ENCODE results near the gene PCK2. TPM values are rescaled to one million over a fixed set of nuclear protein-coding genes. Genes with fewer than 3 reads are reported as not detected.

The PCK2 gene
- total RNA-seq, 1 donor = 13.0 TPM

DNA sequence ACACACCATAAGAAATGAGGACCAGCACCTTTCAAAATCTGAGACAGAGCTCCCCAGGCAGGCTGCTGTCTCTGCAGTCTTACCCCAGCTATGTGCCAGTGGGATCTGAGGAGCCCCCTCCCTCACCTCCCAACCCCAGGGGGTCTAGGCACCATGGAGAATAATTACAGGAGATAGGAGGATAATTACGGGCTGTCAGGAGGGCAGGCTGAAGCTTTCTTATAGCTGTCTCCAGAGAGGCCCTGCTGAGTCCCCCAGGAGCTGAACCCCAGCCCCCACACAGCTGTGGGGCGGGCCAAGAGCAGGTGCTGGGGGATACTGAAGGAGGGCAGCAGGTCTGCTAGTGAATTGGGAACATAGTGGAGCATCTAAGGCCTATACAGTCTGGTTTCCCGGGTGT, 16.0 kb upstream of the PCK2 start:
- DNase-seq (ENCODE audit: low read depth) = no peak
- no peak overlapping the region for H3K4me3 ChIP-seq (ENCODE audit: low read depth, low read length)
- TF ChIP-seq, protein P1, sequence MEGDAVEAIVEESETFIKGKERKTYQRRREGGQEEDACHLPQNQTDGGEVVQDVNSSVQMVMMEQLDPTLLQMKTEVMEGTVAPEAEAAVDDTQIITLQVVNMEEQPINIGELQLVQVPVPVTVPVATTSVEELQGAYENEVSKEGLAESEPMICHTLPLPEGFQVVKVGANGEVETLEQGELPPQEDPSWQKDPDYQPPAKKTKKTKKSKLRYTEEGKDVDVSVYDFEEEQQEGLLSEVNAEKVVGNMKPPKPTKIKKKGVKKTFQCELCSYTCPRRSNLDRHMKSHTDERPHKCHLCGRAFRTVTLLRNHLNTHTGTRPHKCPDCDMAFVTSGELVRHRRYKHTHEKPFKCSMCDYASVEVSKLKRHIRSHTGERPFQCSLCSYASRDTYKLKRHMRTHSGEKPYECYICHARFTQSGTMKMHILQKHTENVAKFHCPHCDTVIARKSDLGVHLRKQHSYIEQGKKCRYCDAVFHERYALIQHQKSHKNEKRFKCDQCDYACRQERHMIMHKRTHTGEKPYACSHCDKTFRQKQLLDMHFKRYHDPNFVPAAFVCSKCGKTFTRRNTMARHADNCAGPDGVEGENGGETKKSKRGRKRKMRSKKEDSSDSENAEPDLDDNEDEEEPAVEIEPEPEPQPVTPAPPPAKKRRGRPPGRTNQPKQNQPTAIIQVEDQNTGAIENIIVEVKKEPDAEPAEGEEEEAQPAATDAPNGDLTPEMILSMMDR (IDR thresholded peaks at IDR 0.05; ENCODE audit: insufficient read depth, low read depth, low read length) = no peak

DNA sequence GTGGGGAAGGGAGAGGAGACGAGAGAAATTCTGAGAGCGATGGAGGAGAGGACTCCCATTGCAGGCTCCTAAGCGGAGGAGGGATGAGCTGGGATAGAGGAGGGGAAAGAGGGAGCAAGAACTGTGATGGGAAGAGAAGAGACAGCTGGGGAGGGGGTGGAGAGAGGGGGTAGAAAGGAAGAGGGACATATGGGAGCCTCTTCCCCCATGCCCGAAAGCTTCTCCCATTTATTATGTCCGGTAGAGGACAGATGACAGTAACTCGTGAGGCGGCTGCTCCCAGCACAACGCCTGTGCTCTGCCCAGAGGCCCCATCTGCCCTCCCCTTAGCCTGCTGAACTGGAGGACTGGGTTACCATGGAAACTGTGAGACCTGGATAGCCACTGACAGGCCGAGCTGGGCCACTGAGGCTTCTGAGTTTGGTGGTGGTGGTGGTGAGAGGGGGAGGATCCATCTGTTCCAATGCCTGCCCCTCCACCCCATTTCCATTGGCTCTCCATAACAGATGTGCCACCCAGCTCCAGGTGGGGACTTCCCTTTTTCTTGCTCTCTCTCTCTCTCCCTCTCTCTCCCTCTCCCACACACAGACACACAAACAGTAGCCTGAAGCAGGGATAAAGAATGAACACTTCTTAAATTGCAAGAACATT, 14.5 kb upstream of the PCK2 start:
- DNase-seq (ENCODE audit: low read depth) = no peak
- TF ChIP-seq, protein P1 (IDR thresholded peaks at IDR 0.05; ENCODE audit: insufficient read depth, low read depth, low read length) = no peak
- H3K4me3 ChIP-seq (ENCODE audit: low read depth, low read length) = no peak overlapping the region

DNA sequence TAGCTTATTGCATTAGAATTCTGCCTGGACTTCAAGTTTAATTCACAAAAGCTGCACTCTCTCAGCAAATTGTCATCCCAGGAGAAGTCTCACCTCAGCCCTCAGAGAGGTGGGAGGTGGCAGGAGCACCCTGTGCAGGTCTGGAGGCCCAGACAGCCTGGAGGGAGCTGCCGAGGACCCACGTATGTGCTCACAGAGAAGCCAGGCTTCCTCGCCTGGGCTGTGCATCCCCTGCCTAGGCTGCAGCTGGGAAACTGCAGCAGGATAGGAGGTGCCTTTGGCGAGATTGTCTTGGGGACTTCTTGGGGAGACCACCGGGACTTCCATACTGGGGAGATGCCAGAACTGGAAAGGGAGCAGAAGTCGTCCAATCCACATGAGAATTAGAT, 14.0 kb upstream of the PCK2 start:
- TF ChIP-seq, protein P1 (IDR thresholded peaks at IDR 0.05; ENCODE audit: insufficient read depth, low read depth, low read length) = no peak
- DNase-seq (ENCODE audit: low read depth) = no peak

DNA sequence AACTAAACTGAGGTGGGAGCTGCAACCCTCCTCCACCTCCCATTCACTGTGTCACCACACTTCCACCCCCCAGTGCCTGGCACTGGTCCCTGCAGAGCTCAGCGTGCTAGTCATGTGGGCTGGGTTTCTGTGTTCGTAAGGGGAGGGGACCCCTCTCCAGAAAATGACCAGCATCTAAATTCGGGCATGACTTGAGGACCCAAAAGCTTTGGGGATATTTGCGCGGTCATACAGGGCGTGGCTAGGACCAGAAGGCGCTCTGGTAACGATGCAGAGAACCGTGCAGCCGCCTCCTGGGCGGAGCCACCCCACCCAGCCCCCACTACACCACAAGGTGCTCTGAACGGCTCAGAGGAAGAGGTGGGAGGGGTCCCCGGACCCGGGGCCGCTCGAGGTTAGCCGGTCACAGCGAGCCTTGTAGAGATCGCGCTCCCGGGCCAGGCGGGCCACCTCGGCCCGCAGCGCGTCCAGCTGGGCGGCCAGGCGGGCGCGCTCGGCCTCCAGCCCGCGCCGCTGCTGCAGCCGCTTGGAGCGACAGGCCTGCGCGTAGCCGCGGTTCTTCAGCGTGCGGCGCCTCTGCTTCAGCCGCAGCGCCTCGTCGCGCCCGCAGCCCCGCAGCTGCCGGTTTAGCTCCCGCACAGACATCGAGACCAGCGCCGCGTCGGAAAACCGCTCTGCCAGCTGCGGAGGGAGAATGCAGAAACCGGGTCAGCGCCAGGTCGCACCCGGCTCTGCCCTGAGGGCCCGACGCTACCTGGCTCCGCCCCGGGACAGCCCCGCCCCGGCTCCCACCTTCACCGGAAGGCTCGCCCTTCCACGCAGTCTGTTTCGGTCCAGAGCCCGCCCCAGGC, 13.0 kb upstream of the PCK2 start:
- peak overlapping the region; percentile 54 for H3K4me3 ChIP-seq (ENCODE audit: low read depth, low read length)
- peak; percentile 17 for DNase-seq (ENCODE audit: low read depth)
- TF ChIP-seq, protein P1 (IDR thresholded peaks at IDR 0.05; ENCODE audit: insufficient read depth, low read depth, low read length) = no peak

More for the DNA sequence above, 14.0 kb upstream of the PCK2 start:
- H3K4me3 ChIP-seq (ENCODE audit: low read depth, low read length) = no peak overlapping the region

DNA sequence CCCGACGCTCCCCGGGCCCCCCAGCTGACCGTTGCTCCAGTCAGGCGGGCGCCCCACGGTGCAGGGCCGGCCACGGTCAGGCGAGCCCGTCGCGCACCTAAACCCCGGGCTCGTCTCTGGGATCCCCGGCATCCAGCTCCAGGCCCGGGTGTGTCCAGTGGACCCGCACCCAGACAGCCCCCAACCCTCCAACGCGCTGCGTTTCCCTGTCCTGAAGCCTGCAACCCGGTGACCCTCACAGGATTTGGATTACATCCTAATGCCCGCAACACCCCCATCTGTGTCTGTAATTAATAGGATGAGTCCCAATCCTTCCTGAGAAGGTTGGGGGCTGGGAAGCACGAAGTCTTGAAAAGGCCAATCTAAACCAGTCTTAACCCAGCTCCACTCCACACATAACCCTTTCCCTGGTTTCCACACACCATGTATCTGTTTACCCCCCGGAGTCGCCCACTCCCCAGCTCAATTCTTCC, 12.3 kb upstream of the PCK2 start:
- TF ChIP-seq, protein P1 (IDR thresholded peaks at IDR 0.05; ENCODE audit: insufficient read depth, low read depth, low read length) = no peak
- no peak for DNase-seq (ENCODE audit: low read depth)
- H3K4me3 ChIP-seq (ENCODE audit: low read depth, low read length) = peak overlapping the region; percentile 54

DNA sequence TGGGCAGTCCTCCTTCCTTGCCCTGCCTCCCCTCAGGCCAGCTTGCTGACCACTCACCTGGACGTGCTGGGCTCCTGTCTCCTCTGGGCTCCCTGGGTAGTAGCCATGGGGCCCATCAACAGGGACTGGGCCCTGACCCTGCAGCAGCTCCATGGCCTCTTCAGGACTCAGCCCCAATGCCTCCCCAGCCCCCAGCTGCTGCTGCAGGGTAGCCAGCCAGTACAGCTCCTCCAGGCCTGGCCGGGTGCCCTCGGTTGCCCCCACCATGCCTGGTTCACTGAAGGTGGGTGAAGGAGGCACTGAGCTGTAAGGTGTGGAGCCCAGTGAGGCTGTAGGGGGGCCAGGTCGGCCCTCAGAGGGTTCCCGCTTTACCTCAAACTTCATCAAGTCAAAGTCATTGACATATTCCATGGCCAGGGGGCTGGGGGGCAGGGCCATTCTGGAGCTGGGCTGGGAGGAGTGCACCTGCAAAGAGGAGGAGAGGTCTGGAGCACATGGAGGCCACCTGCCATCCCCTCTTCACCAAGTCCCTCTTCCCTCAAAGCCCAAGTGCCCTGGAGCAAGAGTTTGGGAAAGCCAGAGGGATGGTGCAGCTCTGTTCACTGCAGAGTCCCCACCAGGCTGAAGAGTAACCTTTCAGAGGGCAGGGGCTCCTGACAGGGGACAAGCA, 11.6 kb upstream of the PCK2 start:
- TF ChIP-seq, protein P1 (IDR thresholded peaks at IDR 0.05; ENCODE audit: insufficient read depth, low read depth, low read length) = no peak
- no peak for DNase-seq (ENCODE audit: low read depth)
- H3K4me3 ChIP-seq (ENCODE audit: low read depth, low read length) = no peak overlapping the region

Data from fibroblast of villous mesenchyme (primary cell).